Measurements from ENCODE around the gene TRIM44. TPM values are rescaled to one million over a fixed set of nuclear protein-coding genes. Genes with fewer than 3 reads are reported as not detected.
A peak's percentile ranks its signal among the peaks of the same experiment; 100 is the strongest.
"Not testable (repeated sequence)": the region's sequence is repeated elsewhere in the genome, so short reads cannot be mapped to it uniquely, and the experiment has no call there.

TRIM44 gene
- total RNA-seq, 1 experiment from 2014 or later = 32.2 TPM

DNA sequence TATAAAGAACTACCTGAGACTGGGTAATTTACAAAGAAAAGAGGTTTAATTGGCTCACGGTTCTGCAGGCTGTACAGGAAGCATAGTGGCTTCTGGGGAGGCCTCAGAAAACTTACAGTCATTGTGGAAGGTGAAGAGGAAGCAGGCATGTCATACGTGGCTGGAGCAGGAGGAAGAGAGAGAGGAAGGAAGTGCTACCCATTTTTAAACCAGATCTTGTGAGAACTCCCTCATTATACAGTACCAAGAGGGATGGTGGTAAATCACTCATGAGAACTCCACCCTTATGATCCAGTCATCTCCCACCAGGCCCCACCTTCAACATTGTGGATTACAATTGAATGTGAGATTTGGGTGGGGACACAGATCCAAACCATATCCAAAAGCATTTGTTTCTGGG is 53.1 kb downstream of the TRIM44 start:
- not testable (repeated sequence) for DNase-seq (ENCODE audit: low spot score)

GRCh38 chr11:35717043-35717442 is 54.5 kb downstream of the TRIM44 start:
- peak; percentile 16 for DNase-seq (ENCODE audit: low spot score)

GRCh38 chr11:35717520-35717919 is 54.9 kb downstream of the TRIM44 start:
- DNase-seq (ENCODE audit: low spot score) = no peak

DNA sequence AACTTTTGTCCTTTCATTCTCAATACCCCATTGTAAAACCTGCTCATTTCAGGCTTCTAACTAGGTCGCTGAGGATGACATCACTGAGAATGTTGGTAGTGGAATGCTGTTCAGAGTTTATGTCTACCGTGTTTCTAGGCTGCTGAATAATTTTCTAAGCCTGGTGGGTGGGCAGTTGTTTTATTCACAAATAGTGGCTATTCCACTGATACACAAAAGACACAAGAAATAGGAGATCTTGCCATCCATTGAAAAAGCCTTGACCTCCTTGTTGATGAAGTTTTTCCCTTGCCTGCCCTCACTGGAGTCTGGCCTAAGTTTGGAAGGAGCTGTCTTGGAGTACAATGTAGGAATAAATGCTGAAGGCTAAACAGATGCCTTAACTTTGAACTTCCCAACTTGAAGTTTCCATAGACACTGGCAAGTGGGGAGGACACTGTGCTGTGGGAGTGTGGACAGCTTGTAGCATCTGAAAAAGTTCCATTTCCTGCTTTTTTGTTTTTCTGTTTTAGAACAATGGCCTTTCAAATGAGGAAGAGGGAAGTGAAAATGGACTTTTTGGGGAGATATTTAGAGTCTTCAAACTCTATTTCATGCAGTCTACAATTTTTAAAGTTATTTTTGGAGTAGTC is 59.2 kb downstream of the TRIM44 start:
- DNase-seq (ENCODE audit: low spot score) = no peak

DNA sequence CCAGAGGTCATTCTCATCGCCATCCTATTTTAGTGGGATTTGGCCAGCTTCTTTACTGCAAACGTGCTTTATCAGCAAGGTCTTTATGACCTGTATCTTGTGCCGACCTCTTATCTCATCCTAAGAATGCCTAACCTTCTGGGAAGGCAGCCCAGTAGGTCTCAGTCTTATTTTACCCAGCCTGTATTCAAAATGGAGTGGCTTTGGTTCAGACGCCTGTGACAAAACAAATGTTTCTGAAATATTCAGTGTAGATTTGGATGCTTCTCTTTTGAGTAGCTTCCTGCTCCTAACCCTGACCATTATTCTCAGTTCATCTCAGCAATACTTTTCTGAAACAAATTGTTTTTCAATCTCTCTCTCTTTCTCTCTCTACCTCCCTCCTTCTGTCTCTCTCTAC is 60.1 kb downstream of the TRIM44 start:
- no peak for DNase-seq (ENCODE audit: low spot score)

- no peak for DNase-seq (ENCODE audit: low spot score)
Measured at GRCh38 chr11:35723493-35723892, 60.9 kb downstream of the TRIM44 start.

GRCh38 chr11:35723913-35724312 is 61.3 kb downstream of the TRIM44 start:
- DNase-seq (ENCODE audit: low spot score) = peak; percentile 23

DNA sequence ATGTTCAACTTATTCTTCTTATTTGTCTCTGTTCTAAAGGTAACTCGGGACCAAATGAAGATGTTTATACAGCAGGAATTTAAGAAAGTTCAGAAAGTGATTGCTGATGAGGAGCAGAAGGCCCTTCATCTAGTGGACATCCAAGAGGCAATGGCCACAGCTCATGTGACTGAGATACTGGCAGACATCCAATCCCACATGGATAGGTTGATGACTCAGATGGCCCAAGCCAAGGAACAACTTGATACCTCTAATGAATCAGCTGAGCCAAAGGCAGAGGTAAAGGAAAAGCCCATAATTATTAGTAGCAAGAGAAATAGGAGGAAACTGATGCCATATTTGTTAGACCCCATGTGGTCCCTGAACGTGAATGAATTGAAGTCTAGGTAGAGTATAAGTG is 63.3 kb downstream of the TRIM44 start:
- DNase-seq (ENCODE audit: low spot score) = no peak

GRCh38 chr11:35727140-35727539 is 64.6 kb downstream of the TRIM44 start:
- DNase-seq (ENCODE audit: low spot score) = no peak

DNA sequence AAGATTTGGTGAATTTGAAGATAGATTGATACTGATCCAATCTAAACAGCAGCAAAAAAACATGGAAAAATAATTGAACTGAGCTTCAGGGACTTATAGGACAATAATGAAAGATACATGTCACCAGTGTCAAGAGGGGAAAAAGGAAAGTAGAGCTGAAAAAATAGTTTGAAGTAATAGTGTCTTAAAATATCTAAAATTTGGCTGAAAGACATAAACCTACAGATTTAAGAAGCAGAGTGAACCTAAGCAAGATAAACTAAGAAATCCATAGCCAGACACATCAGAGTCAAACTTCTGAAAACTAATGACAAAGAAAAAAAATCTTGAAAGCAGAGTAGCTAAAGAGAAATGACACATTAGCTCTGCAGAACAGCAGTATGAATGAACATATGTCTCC is 67.7 kb downstream of the TRIM44 start:
- no peak for DNase-seq (ENCODE audit: low spot score)

GRCh38 chr11:35734669-35735410 is 72.3 kb downstream of the TRIM44 start:
- DNase-seq (ENCODE audit: low spot score) = peak; percentile 40

DNA sequence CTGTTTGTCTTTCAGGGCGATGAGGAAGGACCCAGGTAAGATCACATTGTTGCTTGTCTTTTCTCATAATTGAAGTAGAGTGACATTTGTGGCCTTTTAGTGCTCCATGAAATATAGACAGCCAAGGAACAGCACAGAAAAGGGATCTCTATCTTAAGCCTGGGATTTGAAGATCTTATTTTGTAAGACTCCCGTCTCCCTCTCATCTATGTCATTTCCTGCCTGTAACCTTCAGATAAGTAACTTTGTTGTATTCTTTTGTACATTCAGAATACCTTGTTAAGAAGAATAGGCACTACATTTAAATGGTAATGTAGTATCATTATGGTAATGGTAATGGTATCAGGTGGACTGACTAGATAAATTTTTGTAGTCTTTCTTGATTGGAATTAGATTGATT is 72.8 kb downstream of the TRIM44 start:
- no peak for DNase-seq (ENCODE audit: low spot score)

DNA sequence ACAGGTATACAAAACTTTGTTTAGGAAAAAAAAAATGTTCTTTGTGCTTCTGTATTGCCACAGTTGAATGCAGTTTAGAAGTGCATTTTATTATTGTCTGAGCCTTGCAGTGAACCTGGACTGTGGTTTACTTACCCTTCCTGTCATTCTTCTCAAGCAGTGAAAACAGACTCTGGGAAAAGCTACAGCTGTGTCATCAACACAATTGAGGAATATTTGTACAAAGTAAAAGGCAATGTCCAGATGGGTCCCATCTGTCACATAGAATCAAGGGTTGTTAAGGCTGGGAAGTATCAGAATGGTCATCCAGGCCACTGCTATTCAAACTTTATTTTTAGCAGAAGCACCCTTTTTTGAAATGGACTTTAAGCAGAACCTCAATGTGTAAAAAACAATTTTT is 73.3 kb downstream of the TRIM44 start:
- DNase-seq (ENCODE audit: low spot score) = no peak

DNA sequence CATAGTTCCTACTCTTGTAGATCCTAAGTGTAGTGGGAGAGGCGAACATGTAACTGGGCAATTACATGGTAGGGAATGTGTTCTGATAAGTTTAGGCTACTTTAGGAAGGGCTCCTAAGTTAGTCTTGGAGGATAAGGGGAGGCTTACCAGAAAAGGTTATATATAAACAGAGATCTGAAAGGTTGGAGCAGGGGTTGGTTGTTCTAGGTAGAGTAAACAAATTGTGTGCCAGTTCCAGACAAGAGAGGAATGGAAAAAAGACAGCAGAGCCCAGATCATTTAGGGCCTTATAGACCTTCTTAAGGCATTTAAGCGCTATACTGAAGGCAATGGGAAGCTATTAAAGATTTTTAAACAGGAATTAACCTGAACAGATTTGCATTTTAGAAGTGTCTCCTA is 74.4 kb downstream of the TRIM44 start:
- no peak for DNase-seq (ENCODE audit: low spot score)

DNA sequence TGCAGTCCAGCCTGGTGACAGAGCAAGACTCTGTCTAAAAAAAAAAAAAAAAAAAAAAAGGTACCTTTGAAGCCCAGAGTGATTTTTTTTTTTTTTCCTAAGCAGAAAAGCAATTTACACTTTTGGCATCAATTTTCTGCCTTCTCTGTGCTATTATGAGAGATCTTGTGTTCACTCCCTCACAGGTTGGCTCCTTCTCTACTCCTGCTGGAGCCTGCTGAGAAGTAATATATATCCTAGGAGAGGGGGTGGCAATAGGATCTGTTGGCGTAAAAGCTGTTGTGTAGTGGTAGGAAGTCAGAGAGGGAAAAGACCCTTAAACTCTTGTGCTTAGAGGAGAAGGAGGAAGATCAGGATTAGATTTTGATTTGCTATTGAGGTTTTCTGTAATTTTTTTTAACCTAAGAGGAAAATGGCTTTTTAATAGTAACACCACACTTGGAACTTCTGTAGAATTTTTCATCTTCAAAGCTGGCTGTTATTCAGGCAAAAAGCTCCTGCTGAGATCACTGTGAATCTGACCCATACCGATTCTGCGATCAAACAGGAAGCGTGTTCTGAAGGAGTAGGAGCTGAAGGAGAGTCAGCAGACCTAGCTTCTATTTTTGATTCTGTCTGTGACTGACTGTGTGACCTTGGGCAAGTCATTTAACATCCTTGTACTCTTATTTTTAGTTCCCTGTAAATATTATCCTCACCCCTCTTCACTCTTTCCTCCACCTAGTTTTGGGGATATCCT is 77.7 kb downstream of the TRIM44 start:
- no peak for DNase-seq (ENCODE audit: low spot score)

GRCh38 chr11:35742707-35743454 is 80.3 kb downstream of the TRIM44 start:
- no peak for DNase-seq (ENCODE audit: low spot score)

- no peak for DNase-seq (ENCODE audit: low spot score)
Measured at GRCh38 chr11:35746356-35747153, 84.0 kb downstream of the TRIM44 start.

GRCh38 chr11:35747668-35748067 is 85.1 kb downstream of the TRIM44 start:
- no peak for DNase-seq (ENCODE audit: low spot score)

DNA sequence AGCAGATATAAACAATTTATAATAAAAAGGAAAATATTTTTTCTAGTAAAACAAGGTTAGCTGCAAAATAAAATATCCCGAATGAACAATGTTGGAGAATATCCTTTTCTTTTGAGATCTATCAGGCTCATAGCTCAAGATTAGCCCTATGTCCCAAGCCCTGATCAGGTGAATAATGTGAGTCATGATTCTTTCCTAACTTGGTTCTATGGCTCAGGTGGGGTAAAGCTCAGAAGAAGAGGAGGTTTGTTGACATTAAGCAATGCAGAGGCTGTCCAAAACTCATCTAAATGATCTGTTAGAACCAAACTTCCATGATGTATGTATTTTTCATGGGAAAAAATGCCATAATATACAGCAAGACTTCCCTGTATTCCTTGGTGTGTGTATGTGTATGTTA is 86.1 kb downstream of the TRIM44 start:
- no peak for DNase-seq (ENCODE audit: low spot score)

- DNase-seq (ENCODE audit: low spot score) = no peak
Measured at GRCh38 chr11:35750315-35750714, 87.7 kb downstream of the TRIM44 start.

DNA sequence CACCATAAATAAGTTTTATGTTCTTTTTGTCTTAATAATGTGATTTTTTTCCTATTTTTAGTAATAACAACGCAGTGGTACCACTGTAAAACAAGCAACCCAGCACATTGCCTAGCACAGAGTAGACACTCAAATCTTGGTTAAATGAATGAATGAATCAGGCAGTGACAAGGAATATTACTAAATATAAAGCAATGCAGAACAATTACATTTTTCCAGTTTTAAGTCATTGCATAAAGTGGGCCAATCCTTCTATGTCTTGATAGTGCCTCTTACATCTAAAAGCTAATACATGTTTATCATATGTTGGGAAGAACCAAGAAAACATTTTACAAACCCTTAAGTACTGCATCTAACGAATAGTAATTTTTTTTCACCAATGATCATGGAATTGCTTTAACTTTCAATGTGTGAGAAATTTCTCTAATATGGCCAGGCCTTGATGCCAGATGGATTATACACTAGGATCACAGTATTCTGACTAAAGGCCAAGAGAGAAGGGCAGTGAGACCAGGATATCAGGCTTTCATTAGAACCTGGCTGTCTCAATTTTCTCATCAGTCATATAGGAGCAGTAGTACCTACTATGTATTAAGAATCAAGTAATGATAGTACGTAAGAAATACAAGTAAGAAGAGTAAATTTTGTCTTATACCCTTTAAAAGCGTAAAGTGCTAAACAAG is 88.5 kb downstream of the TRIM44 start:
- no peak for DNase-seq (ENCODE audit: low spot score)

Measured in HT-29 (cell line).